WTC11 (cell line): Measurements from ENCODE around the gene OGDH. TPM values are rescaled to one million over a fixed set of nuclear protein-coding genes. Genes with fewer than 3 reads are reported as not detected.

ENCODE experiments used
- ATAC-seq: fragments of 200-7000 bp; cut with Tn5 transposase; 2 replicates; pipeline ENCODE4 v1.10.0; 2021; ENCODE audit warnings: mild to moderate bottlenecking, moderate library complexity
- CTCF ChIA-PET: fragments of 300-600 bp; sonication (Branson Sonifier 250); formaldehyde crosslinking; loops from one replicate; lab custom pipeline; 2021; ENCODE audit warnings: antibody characterized with exemption; lab: Charles Lee
- POLR2A ChIA-PET: fragments of 350-600 bp; sonication (Branson Sonifier 250); formaldehyde crosslinking; loops from one replicate; lab custom pipeline; 2021; ENCODE audit warnings: antibody characterized with exemption; lab: Charles Lee
- DNase-seq: peaks from one replicate; pipeline ENCODE4 v3.0.0; 2021; ENCODE audit warnings: low spot score
- H3K27ac Mint-ChIP-seq: 2 replicates; pipeline ENCODE4 v1.8.0; 2021; ENCODE audit warnings: mixed read lengths
- H3K27me3 Mint-ChIP-seq: 2 replicates; pipeline ENCODE4 v1.8.0; 2021; ENCODE audit warnings: low read depth, mild to moderate bottlenecking, moderate library complexity, mixed read lengths
- H3K36me3 Mint-ChIP-seq: 2 replicates; pipeline ENCODE4 v1.8.0; 2021; ENCODE audit warnings: mixed read lengths
- H3K4me1 Mint-ChIP-seq: 2 replicates; pipeline ENCODE4 v1.8.0; 2022; ENCODE audit warnings: mixed read lengths
- H3K4me3 Mint-ChIP-seq: 2 replicates; pipeline ENCODE4 v1.8.0; 2021; ENCODE audit warnings: mild to moderate bottlenecking, moderate library complexity, mixed read lengths
- H3K9me3 Mint-ChIP-seq: 2 replicates; pipeline ENCODE4 v1.8.0; 2021; ENCODE audit warnings: mixed read lengths
- CTCF ChIP-seq: fragments of 200-600 bp; IDR thresholded peaks from 2 replicates; pipeline ENCODE4 v1.8.0; 2022; ENCODE audit warnings: antibody characterized with exemption
- KAT7 ChIP-seq: sonication (generic); formaldehyde crosslinking; IDR thresholded peaks from 2 replicates; pipeline ENCODE4 v1.8.1; 2023; ENCODE audit warnings: missing genetic modification reagents, mild to moderate bottlenecking, borderline replicate concordance
- NFYB ChIP-seq: sonication (generic); formaldehyde crosslinking; conservative IDR thresholded peaks from 2 replicates; pipeline ENCODE4 v1.8.0; 2022; ENCODE audit warnings: low read depth, missing genetic modification reagents
- PRDM15 ChIP-seq: sonication (generic); formaldehyde crosslinking; IDR thresholded peaks from 2 replicates; pipeline ENCODE4 v1.8.0; 2022; ENCODE audit warnings: missing genetic modification reagents
- ZBTB21 ChIP-seq: sonication (generic); formaldehyde crosslinking; IDR thresholded peaks from 2 replicates; pipeline ENCODE4 v1.8.1; 2023; ENCODE audit warnings: mild to moderate bottlenecking, missing genetic modification reagents, borderline replicate concordance
- ZNF317 ChIP-seq: sonication (generic); formaldehyde crosslinking; IDR thresholded peaks from 2 replicates; pipeline ENCODE4 v1.8.1; 2023; ENCODE audit warnings: low read depth, mild to moderate bottlenecking, moderate library complexity, missing genetic modification reagents, borderline replicate concordance
- ZSCAN18 ChIP-seq: fragments of 250-450 bp; sonication (Bioruptor Pico); IDR thresholded peaks from 2 replicates; pipeline ENCODE4 v2.1.2; 2022; ENCODE audit warnings: mild to moderate bottlenecking, moderate library complexity
- total RNA-seq: library from RNA; stranded (reverse); gene quantifications from 3 replicates; pipeline ENCODE4 v1.2.3, GENCODE V29; 2021
- TF ChIP-seq, protein P1 (sequence below): sonication (generic); formaldehyde crosslinking; IDR thresholded peaks from 2 replicates; pipeline ENCODE4 v1.8.1; 2023; ENCODE audit warnings: mild to moderate bottlenecking, missing genetic modification reagents, moderate library complexity
- TF ChIP-seq, protein P2 (sequence below): fragments of 250-450 bp; sonication (Bioruptor Pico); IDR thresholded peaks from 2 replicates; pipeline ENCODE4 v1.9.0; 2021; ENCODE audit warnings: mild to moderate bottlenecking, borderline replicate concordance
- TF ChIP-seq, protein P3 (sequence below): sonication (generic); formaldehyde crosslinking; conservative IDR thresholded peaks from 2 replicates; pipeline ENCODE4 v1.8.1; 2023; ENCODE audit warnings: mild to moderate bottlenecking, low read depth, missing genetic modification reagents, moderate library complexity
- TF ChIP-seq, protein P4 (sequence below): sonication (generic); formaldehyde crosslinking; IDR thresholded peaks from 2 replicates; pipeline ENCODE4 v1.8.0; 2023; ENCODE audit warnings: missing genetic modification reagents

The OGDH gene
- total RNA-seq, 1 experiment from 2014 or later = 79.6 TPM

- Mint-ChIP-seq H3K9me3 (no peaks in the 10 kb centered on the region), H3K4me3 (peak overlapping the region; percentile 89), H3K36me3 (peaks cover 12% of the 10 kb centered on the region), H3K27ac (no peak overlapping the region), H3K27me3 (no peaks in the 10 kb centered on the region; the same call in 1 of the 2 replicates), H3K4me1 (peaks cover 46% of the 10 kb centered on the region)
- POLR2A ChIA-PET = interaction anchor here (1.5 kb wide), 1 partner anchor 111 kb away, joined by 5 read pairs; no protein-coding TSS in a partner anchor
- DNase-seq (no peak), ATAC-seq (no peak)
- CTCF ChIA-PET = interaction anchor here (0.5 to 1.5 kb wide), 2 partner anchors 18 to 249 kb away, joined by 3 to 5 read pairs; no protein-coding TSS in a partner anchor
- TF ChIP-seq ZBTB21 (CRISPR knock-in tag) (no peak), CTCF (no peak), KAT7 (no peak), ZSCAN18 (no peak), NFYB (CRISPR knock-in tag) (no peak), ZNF317 (CRISPR knock-in tag) (no peak)
- TF ChIP-seq, protein P1, sequence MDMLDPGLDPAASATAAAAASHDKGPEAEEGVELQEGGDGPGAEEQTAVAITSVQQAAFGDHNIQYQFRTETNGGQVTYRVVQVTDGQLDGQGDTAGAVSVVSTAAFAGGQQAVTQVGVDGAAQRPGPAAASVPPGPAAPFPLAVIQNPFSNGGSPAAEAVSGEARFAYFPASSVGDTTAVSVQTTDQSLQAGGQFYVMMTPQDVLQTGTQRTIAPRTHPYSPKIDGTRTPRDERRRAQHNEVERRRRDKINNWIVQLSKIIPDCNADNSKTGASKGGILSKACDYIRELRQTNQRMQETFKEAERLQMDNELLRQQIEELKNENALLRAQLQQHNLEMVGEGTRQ (CRISPR knock-in tag) = no peak
- TF ChIP-seq, protein P2, sequence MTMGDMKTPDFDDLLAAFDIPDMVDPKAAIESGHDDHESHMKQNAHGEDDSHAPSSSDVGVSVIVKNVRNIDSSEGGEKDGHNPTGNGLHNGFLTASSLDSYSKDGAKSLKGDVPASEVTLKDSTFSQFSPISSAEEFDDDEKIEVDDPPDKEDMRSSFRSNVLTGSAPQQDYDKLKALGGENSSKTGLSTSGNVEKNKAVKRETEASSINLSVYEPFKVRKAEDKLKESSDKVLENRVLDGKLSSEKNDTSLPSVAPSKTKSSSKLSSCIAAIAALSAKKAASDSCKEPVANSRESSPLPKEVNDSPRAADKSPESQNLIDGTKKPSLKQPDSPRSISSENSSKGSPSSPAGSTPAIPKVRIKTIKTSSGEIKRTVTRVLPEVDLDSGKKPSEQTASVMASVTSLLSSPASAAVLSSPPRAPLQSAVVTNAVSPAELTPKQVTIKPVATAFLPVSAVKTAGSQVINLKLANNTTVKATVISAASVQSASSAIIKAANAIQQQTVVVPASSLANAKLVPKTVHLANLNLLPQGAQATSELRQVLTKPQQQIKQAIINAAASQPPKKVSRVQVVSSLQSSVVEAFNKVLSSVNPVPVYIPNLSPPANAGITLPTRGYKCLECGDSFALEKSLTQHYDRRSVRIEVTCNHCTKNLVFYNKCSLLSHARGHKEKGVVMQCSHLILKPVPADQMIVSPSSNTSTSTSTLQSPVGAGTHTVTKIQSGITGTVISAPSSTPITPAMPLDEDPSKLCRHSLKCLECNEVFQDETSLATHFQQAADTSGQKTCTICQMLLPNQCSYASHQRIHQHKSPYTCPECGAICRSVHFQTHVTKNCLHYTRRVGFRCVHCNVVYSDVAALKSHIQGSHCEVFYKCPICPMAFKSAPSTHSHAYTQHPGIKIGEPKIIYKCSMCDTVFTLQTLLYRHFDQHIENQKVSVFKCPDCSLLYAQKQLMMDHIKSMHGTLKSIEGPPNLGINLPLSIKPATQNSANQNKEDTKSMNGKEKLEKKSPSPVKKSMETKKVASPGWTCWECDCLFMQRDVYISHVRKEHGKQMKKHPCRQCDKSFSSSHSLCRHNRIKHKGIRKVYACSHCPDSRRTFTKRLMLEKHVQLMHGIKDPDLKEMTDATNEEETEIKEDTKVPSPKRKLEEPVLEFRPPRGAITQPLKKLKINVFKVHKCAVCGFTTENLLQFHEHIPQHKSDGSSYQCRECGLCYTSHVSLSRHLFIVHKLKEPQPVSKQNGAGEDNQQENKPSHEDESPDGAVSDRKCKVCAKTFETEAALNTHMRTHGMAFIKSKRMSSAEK (CRISPR knock-in tag) = no peak
- TF ChIP-seq, protein P3, sequence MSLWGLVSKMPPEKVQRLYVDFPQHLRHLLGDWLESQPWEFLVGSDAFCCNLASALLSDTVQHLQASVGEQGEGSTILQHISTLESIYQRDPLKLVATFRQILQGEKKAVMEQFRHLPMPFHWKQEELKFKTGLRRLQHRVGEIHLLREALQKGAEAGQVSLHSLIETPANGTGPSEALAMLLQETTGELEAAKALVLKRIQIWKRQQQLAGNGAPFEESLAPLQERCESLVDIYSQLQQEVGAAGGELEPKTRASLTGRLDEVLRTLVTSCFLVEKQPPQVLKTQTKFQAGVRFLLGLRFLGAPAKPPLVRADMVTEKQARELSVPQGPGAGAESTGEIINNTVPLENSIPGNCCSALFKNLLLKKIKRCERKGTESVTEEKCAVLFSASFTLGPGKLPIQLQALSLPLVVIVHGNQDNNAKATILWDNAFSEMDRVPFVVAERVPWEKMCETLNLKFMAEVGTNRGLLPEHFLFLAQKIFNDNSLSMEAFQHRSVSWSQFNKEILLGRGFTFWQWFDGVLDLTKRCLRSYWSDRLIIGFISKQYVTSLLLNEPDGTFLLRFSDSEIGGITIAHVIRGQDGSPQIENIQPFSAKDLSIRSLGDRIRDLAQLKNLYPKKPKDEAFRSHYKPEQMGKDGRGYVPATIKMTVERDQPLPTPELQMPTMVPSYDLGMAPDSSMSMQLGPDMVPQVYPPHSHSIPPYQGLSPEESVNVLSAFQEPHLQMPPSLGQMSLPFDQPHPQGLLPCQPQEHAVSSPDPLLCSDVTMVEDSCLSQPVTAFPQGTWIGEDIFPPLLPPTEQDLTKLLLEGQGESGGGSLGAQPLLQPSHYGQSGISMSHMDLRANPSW = no peak
- TF ChIP-seq, protein P4, sequence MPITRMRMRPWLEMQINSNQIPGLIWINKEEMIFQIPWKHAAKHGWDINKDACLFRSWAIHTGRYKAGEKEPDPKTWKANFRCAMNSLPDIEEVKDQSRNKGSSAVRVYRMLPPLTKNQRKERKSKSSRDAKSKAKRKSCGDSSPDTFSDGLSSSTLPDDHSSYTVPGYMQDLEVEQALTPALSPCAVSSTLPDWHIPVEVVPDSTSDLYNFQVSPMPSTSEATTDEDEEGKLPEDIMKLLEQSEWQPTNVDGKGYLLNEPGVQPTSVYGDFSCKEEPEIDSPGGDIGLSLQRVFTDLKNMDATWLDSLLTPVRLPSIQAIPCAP = no peak
Observed at GRCh38 chr7:44750424-44750823, 144.0 kb downstream of the OGDH start.

DNA sequence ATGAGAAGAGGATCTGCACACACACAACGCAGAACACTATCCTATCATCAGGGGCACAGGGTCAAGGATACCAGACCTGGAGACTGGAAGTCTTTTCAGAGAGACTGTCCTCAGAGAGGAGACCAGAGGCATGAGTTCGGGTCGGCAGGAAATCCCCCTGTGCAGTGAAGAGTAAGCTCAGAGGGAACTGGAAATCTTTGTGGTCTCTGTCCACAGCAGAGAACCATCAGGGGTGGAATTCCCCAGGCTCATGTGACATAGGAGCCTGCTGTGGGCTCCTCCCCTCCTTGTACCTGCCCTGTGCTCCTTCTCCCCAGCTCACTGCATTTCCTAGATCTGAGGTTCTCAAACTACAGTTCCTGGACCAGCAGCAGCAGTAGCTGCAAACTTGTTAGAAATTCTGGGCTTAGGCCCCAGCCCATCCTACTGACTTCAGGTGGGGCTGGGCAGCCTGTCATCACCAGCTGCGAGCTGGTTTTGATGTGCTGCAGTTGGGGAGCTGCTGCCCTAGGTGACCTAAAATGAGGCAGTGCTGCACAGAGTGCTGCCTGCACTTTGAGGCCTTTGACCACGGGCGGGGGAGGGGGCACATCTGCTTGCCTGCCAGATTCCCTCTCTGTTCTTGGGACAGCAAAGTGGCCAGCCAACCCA is 144.6 kb downstream of the OGDH start:
- POLR2A ChIA-PET = no interaction called here
- H3K4me3 Mint-ChIP-seq = peak overlapping the region; percentile 89

More for the DNA sequence above, 144.6 kb downstream of the OGDH start:
- peaks cover 12% of the 10 kb centered on the region for H3K36me3 Mint-ChIP-seq
- no peaks in the 10 kb centered on the region for H3K9me3 Mint-ChIP-seq
- H3K27me3 Mint-ChIP-seq = no peaks in the 10 kb centered on the region; the same call in 1 of the 2 replicates
- ATAC-seq (no peak), DNase-seq (no peak)
- H3K27ac Mint-ChIP-seq = no peak overlapping the region
- CTCF ChIA-PET = interaction anchor here (0.5 to 1.5 kb wide), 2 partner anchors 17 to 249 kb away, joined by 3 to 5 read pairs; no protein-coding TSS in a partner anchor
- TF ChIP-seq PRDM15 (CRISPR knock-in tag) = no peak
- peaks cover 46% of the 10 kb centered on the region for H3K4me1 Mint-ChIP-seq
